GM13976 (cell line): ENCODE data around the gene NELL1.

Experiments used
- DNase-seq: peaks from one replicate; pipeline ENCODE4 v3.0.0; 2012; ENCODE audit warnings: low spot score
- CTCF ChIP-seq: IDR thresholded peaks from 2 replicates; pipeline ENCODE4 v1.5.1; 2012; ENCODE audit warnings: borderline replicate concordance, mild to moderate bottlenecking; ENCODE audit not compliant: insufficient read depth; ENCODE audit errors: extremely low read depth, missing control alignments, control extremely low read depth
- in situ Hi-C: fragments of 300-500 bp; cut with MboI; formaldehyde crosslinking; loops from one replicate; pipeline ENCODE4 v1.12.0; 2022; ENCODE audit warnings: low sequenced_read_pairs, mixed read lengths, inconsistent platforms; ENCODE audit not compliant: unreplicated experiment

Gene NELL1

DNA sequence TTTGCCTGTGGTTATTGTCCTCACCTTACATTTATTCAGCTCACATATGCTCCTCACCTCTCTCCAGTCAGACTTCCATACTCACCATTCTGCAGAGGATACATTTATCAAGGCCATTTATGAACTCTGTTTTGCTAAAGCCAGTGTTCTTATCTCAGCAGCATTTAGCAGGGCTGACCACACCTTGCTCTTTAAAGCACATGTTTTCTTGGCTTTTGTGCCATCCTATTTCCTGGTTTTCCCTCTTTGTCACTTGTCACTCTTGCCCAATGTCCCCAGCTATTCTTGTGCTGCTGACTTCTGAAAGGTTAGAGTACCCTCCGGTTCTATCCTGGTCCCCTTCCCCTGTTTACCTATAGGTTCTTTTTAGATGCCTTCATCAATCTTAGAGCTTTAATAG is 446.6 kb downstream of the NELL1 start:
- TF ChIP-seq CTCF, result no peak
- DNase-seq, result no peak
- in situ Hi-C loops, result no loop called here

DNA sequence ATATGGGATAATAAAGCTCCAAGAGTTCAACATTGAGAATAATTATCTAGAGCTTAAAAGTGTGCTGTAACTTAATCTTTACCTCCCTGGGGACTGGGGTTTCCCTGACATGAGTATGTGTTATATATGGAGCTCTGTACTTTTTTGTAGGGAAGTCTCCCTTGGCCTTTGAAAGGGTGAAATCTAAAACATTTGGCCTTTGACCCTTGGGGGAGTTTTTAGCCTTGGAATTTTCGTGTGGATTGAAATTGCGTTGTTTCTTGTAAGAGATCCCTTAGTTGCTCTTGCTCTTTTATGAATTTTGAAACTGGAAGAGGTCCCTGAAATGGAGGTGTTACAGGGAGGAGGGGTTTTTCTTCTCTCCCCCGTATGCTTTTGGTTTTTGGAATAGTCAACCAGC is 450.0 kb downstream of the NELL1 start:
- TF ChIP-seq CTCF, result no peak

DNA sequence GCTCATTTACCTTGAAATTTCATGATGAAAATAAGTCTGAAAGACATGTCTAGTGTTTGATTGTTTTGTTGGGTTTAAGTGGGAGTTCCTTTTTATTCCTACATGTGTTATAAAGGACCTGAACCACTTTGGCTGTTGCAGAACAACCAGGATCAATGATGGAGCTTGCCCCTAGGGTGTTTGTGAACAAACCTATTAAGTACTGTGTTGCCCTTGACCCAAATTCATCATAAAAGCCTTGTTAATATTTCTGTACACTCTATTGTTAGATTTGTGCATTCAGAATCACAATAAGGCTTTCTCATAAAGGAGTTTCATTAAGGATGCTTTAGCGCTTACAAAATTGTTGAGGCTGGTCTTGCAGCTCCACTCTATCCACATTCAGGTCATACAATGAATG is 452.6 kb downstream of the NELL1 start:
- DNase-seq, result no peak
- in situ Hi-C loops, result no loop called here
- TF ChIP-seq CTCF, result no peak

More for the DNA sequence above, 450.0 kb downstream of the NELL1 start:
- DNase-seq, result no peak
- in situ Hi-C loops, result no loop called here

- no peak for TF ChIP-seq CTCF
- in situ Hi-C loops, result no loop called here
- no peak for DNase-seq
These were observed 453.1 kb downstream of the NELL1 start for GRCh38 chr11:21122523-21122922.

DNA sequence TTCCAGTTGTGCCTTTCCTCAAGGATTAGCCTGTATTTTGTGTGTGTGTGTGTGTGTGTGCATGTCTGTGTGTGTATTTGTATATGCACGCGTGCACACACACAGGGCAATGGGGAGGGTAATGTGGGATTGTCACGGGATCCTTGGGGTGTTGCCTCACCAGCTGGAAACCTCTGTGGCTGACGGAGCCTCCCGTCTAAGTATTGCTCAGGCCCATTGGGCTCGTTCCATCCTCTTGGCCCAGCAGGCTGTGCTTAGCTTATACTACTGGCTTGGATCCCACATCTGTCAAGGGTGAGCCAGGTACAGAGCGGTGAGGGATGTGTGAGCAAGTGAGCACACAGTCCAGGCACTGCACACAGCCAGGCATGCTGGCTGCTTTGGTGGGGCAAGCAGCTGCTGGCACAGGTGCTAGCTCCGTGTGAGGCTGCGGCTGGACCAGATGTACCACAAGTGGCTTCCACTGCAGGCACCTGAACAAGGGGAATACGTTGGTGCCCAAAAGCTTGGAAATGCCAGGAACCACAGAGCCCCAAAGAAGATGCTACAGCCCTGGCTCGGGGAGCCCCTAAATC is 462.8 kb downstream of the NELL1 start:
- in situ Hi-C loops, result no loop called here
- no peak for DNase-seq
- no peak for TF ChIP-seq CTCF

DNA sequence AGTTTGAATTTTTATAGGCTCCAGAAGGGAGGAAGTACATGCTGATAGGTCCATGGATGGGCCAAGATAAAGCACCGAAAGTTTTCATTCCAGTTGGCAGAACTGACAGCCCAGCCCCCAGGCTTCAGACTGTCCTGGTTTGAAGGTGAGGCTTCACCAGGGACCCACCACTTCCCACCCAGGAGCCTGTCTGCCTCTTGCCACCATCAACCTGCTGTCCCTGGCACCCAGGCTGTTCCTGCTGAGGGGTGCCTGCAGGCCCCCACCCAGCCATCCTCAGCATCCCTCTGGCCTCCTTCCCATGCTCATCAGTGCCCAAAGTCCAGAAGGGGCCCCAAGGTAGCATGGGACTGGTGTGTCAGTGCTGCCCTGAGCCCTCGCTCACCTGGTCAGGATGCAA is 463.9 kb downstream of the NELL1 start:
- in situ Hi-C loops, result no loop called here
- TF ChIP-seq CTCF, result no peak
- no peak for DNase-seq

DNA sequence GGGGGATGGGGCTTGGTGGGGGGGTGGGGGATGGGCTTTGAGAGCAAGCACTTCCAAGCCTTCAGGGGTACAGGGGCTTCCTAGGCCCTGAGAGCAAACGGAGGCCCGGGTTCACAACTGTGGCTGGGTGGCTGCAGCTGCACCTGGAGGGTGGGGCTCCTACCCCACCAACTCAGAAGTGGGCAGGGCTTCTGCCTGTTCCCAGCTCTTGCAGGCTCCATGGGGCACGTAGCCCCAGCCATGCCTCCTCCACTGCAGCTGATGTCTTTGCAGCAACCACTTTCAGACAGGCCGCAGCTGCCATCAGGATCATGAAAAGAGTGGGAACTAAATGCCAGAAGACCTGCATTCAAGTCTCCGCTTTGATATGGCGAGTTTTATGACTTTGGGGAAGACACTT is 464.3 kb downstream of the NELL1 start:
- no peak for TF ChIP-seq CTCF
- in situ Hi-C loops, result no loop called here
- DNase-seq, result no peak
